PFSK-1 (cell line): ENCODE data around the gene NELFCD.

Experiments used
- FOXP2 ChIP-seq: optimal IDR thresholded peaks from 2 replicates; pipeline ENCODE3; 2011; ENCODE audit warnings: borderline replicate concordance, control low read depth, inconsistent platforms; ENCODE audit not compliant: insufficient read depth; ENCODE audit errors: extremely low read length, extremely low read depth
- POLR2AphosphoS5 ChIP-seq: IDR thresholded peaks from 2 replicates; pipeline ENCODE4 v1.6.1; 2012; ENCODE audit warnings: low read depth, mild to moderate bottlenecking, control low read depth, low read length, moderate library complexity
- SIN3A ChIP-seq: IDR thresholded peaks from 2 replicates; pipeline ENCODE4 v1.6.1; 2012; ENCODE audit warnings: mild to moderate bottlenecking, low read length, moderate library complexity, borderline replicate concordance; ENCODE audit not compliant: insufficient read depth
- TAF1 ChIP-seq: IDR thresholded peaks from 2 replicates; pipeline ENCODE4 v1.6.1; 2012; ENCODE audit warnings: low read length, control low read depth, borderline replicate concordance; ENCODE audit not compliant: insufficient read depth
- TF ChIP-seq, protein P1 (sequence below), 2 experiments: IDR thresholded peaks; 2 replicates each; pipeline versions ENCODE4 v1.6.1 to v1.8.0; 2011 to 2012; ENCODE audit warnings: low read depth in 2 of 2, low read length in 2 of 2, control low read depth in 1 of 2, inconsistent platforms in 1 of 2, mild to moderate bottlenecking in 1 of 2, moderate library complexity in 1 of 2; ENCODE audit not compliant: insufficient read depth in 1 of 2

The NELFCD gene

DNA sequence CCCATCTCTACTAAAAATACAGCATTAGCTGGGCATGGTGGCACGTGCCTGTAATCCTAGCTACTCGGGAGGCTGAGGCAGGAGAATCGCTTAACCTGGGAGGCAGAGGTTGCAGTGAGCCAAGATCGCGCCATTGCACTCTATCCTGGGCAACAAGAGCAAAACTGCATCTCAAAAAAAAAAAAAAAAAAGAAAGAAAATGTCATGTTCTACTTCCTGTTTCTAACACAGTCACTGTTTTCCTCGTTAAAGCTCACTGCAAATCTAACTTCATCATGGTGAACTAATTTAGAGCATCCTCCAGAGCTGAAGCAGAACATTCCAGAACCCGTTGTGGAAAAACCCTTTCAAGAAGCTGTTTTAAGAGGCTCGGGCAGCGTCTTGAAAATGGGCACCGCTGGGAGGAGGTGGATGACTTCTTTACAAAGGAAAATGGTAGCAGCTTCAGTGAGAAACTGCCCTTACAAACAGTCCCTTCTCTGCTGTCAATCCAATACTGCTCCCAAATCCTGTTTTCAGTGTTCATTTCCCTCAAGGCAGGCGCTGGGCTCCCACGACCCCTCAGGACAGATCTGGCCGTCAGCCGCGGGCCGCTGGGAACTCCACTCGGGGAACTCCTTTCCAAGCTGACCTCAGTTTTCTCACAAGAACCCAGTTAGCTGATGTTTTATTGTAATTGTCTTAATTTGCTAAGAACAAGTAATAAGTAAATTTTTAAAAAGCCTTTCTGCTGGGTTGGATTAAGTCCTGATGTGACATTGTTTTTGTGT is 13.5 kb downstream of the NELFCD start:
- TF ChIP-seq FOXP2 (no peak), POLR2AphosphoS5 (no peak)

DNA sequence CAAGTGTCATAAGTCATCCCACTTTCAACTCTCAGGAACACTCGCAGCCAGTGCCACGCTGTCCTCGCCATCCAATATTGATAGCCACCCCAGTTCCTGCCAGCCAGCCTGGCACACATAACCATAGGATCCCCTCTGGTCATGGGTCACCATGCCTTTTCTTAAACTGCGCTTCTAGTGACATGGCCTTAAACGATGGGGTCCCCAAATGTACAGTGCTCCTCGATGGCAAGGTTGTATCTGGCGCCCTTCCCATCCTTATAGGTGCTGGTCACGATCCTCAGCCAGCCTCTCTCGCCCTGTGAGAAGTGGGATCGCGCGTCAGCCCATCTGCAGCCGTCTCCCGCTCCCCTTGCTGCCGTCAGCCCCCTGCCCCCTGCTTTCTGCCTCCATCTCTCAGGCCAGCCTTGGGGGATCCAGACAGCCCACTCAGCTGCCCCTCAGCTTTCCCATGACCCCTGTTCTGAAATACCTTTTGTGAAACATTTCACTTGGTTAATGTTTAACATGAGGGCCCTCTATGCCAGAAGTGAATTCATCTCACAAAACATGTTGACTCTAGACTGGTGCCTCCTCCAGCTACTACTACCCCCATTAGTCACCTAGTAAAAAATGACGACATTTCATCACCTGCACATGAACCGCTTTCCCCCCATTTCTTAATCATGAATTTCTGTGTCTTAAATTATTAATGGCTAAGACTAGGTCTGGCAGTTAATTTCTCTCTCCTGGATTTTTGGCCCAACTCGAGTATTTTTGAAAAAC is 14.6 kb downstream of the NELFCD start:
- TF ChIP-seq TAF1, result no peak
- no peak for TF ChIP-seq POLR2AphosphoS5
- TF ChIP-seq FOXP2, result no peak
- TF ChIP-seq, protein P1, sequence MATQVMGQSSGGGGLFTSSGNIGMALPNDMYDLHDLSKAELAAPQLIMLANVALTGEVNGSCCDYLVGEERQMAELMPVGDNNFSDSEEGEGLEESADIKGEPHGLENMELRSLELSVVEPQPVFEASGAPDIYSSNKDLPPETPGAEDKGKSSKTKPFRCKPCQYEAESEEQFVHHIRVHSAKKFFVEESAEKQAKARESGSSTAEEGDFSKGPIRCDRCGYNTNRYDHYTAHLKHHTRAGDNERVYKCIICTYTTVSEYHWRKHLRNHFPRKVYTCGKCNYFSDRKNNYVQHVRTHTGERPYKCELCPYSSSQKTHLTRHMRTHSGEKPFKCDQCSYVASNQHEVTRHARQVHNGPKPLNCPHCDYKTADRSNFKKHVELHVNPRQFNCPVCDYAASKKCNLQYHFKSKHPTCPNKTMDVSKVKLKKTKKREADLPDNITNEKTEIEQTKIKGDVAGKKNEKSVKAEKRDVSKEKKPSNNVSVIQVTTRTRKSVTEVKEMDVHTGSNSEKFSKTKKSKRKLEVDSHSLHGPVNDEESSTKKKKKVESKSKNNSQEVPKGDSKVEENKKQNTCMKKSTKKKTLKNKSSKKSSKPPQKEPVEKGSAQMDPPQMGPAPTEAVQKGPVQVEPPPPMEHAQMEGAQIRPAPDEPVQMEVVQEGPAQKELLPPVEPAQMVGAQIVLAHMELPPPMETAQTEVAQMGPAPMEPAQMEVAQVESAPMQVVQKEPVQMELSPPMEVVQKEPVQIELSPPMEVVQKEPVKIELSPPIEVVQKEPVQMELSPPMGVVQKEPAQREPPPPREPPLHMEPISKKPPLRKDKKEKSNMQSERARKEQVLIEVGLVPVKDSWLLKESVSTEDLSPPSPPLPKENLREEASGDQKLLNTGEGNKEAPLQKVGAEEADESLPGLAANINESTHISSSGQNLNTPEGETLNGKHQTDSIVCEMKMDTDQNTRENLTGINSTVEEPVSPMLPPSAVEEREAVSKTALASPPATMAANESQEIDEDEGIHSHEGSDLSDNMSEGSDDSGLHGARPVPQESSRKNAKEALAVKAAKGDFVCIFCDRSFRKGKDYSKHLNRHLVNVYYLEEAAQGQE (IDR thresholded peaks at IDR 0.05; ENCODE audit: insufficient read depth in 1 of 2, low read depth in 2 of 2, low read length in 2 of 2), result no peak
- no peak for TF ChIP-seq SIN3A

DNA sequence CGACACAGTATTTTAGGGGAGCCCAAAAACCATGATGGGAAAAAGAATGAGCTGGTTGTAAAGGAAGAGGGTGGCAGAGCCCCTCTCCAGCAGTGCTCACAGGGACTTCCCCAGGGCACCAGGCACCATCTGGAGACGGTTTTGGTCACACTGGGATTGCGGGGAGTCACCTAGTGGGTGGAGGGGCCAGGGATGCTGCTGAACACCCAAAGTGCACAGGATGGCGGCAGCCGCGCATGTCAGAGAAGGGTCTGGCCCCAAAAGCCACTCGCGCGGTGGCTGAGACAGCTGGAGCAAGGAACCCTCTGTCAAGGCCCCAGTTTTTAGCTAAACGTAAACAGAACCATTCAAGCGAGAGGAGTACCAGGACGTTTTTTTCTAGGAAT is 15.2 kb downstream of the NELFCD start:
- TF ChIP-seq FOXP2, result no peak
- no peak for TF ChIP-seq SIN3A
- no peak for TF ChIP-seq TAF1
- TF ChIP-seq POLR2AphosphoS5, result no peak
- TF ChIP-seq, protein P1 (IDR thresholded peaks at IDR 0.05; ENCODE audit: insufficient read depth in 1 of 2, low read depth in 2 of 2, low read length in 2 of 2), result no peak

DNA sequence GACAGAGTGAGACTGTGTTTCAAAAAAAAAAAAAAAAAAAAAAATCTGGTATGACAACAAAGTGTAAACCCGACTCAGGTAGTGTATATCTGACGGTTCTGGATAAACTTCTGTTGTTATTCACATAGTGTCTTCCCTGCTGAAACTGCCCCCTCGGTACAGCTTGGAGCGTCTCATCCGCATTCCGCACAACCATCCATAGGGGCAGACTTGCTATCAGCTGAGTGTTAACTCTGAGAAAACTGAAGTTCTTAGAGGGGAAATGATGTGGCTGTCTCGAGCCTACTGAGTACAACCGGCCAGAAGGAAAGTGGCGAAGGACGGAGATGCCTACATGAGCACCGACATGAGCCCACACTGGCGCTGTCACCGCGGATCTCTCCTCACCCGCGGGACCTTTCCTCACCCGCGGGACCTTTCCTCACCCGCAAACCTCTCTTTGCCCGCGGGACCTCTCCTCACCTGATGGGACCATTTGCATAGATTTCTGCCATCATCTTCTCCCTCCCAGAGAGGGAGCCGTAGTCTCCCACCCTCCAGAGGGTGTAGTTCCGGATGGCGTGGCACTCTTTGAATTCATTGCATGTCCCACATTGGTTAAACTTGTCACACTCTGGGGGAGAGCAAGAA is 16.2 kb downstream of the NELFCD start:
- TF ChIP-seq SIN3A (no peak), FOXP2 (no peak)

GRCh38 chr20:58998656-58999055 is 17.6 kb downstream of the NELFCD start:
- TF ChIP-seq, protein P1 (IDR thresholded peaks at IDR 0.05; ENCODE audit: insufficient read depth in 1 of 2, low read depth in 2 of 2, low read length in 2 of 2), result no peak
- TF ChIP-seq SIN3A, result no peak

DNA sequence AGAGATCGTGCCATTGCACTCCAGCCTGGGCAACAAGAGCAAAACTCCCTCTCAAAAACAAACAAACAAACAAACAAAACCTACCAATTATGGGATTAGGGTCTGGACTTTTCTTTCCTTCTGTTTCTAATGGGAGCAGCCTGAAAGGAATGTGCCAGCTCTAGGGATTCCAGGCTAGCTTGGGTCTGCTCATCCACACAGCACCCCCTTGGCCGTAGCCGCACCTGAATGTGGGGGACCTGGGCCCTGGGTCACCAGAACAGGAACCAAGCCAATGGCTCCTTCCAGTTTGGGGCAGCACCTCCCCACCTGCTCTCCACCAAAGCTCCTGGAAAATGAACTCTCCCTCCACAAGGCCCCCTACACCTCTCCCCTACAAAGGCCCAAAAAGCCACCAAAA is 19.3 kb downstream of the NELFCD start:
- TF ChIP-seq SIN3A (no peak), FOXP2 (no peak), POLR2AphosphoS5 (no peak), TAF1 (no peak)
- TF ChIP-seq, protein P1 (IDR thresholded peaks at IDR 0.05; ENCODE audit: insufficient read depth in 1 of 2, low read depth in 2 of 2, low read length in 2 of 2), result no peak
